ENCODE results near the gene FKBP3. TPM values are rescaled to one million over a fixed set of nuclear protein-coding genes. Genes with fewer than 3 reads are reported as not detected.

Gene FKBP3
- total RNA-seq, 1 donor from 2014 or later: 14.0 TPM

DNA sequence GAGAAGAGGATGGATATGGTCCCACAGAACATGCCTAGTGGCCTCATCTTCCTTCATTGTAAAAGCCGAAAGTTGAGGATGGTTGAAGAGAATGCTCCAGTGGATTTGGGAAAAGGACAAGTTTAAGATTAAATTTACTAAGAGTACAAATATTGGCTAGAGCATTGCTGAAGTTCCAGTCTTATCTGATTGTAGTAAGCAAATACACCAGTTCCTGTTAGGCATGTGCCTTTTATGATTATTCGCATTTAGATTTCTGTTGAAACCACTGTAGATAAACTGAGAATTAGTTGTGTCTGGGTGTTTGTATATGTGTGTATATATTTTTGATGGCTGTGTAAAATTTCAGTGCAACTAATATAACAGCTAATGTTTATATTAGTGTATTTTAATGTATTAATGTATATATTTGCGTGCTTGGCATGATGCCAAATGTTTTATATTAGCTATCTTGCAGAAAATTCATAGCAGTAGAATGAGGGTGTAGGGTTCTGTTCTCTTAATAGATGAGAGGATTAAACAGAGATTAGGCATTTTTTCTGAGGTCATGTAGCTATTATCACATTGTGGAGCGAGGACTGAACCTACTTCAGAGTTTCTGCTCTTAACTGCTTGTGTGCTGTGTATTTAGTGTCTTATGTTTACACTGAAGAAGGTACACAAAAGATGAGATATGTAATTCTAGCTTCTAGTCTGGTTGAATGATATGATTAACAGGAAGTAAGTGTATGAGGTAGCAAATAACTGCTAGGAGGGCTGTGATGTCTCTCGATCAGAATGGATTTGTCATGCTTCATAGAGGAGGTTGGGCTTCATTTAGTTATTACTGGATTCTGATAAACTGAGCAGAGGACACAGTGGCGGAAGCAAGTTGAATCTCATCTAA lies 21.1 kb downstream of the FKBP3 start:
- TF ChIP-seq, protein P1, sequence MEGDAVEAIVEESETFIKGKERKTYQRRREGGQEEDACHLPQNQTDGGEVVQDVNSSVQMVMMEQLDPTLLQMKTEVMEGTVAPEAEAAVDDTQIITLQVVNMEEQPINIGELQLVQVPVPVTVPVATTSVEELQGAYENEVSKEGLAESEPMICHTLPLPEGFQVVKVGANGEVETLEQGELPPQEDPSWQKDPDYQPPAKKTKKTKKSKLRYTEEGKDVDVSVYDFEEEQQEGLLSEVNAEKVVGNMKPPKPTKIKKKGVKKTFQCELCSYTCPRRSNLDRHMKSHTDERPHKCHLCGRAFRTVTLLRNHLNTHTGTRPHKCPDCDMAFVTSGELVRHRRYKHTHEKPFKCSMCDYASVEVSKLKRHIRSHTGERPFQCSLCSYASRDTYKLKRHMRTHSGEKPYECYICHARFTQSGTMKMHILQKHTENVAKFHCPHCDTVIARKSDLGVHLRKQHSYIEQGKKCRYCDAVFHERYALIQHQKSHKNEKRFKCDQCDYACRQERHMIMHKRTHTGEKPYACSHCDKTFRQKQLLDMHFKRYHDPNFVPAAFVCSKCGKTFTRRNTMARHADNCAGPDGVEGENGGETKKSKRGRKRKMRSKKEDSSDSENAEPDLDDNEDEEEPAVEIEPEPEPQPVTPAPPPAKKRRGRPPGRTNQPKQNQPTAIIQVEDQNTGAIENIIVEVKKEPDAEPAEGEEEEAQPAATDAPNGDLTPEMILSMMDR (IDR thresholded peaks at IDR 0.05; ENCODE audit: insufficient read depth, low read length, severe bottlenecking): no peak
- DNase-seq (ENCODE audit: low read depth) (peak; percentile 77), FAIRE-seq (no peak)
- peaks cover 7% of the 10 kb centered on the region for H3K36me3 ChIP-seq (ENCODE audit: control insufficient read depth, insufficient read depth, low read length)
- H3K27me3 ChIP-seq (ENCODE audit: control insufficient read depth, insufficient read depth, low read length): no peaks in the 10 kb centered on the region
- no peak overlapping the region for H3K4me3 ChIP-seq (ENCODE audit: low read depth, low read length)

- TF ChIP-seq, protein P1 (IDR thresholded peaks at IDR 0.05; ENCODE audit: insufficient read depth, low read length, severe bottlenecking): no peak
- FAIRE-seq (no peak), DNase-seq (ENCODE audit: low read depth) (no peak)
- Histone ChIP-seq H3K27me3 (ENCODE audit: control insufficient read depth, insufficient read depth, low read length) (no peaks in the 10 kb centered on the region), H3K36me3 (ENCODE audit: control insufficient read depth, insufficient read depth, low read length) (peaks cover 5% of the 10 kb centered on the region), H3K4me3 (ENCODE audit: low read depth, low read length) (no peak overlapping the region)
These were observed 29.7 kb downstream of the FKBP3 start for GRCh38 chr14:45104561-45104960.

DNA sequence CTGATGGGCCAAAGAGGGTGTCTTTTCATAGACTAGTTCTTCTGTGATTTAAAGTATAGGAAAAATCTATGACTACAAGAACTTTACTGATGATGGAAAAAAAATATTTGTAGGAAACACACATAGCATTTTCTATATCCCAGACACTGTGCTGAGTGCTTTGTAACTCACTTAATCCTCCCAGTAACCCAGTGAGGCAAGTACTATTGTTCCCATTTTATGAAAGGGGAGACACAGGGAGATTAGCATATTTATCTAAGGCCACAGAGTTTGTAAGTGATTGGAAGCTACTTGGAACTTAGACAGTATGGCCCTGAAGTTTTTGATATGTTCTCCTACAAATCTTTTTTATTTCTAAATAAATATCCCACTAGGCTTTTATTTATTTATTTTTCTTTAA lies 30.5 kb downstream of the FKBP3 start:
- TF ChIP-seq, protein P1 (IDR thresholded peaks at IDR 0.05; ENCODE audit: insufficient read depth, low read length, severe bottlenecking): no peak
- Histone ChIP-seq H3K36me3 (ENCODE audit: control insufficient read depth, insufficient read depth, low read length) (peaks cover 5% of the 10 kb centered on the region), H3K4me3 (ENCODE audit: low read depth, low read length) (no peak overlapping the region), H3K27me3 (ENCODE audit: control insufficient read depth, insufficient read depth, low read length) (no peaks in the 10 kb centered on the region)
- DNase-seq (ENCODE audit: low read depth): no peak
- no peak for FAIRE-seq

DNA sequence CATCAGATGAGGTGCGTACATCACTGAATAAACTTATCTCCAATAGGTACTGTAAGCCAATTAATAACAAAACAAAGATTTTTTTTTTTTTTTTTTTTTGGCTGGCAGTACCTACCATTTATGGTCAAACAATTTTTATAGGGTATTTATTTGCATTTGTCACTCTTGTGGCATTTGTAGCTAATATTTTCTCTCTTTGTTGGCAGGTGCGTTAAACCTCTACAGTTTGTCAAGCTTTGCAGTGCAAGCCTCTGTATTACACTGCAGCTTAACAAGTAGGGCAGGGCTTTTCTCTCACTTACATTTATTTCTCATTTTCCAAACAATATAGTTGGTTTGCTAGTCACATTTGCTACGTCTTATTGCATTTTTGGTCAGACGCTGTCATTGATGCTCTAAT lies 38.1 kb downstream of the FKBP3 start:
- H3K27me3 ChIP-seq (ENCODE audit: control insufficient read depth, insufficient read depth, low read length): no peaks in the 10 kb centered on the region
- peaks cover 7% of the 10 kb centered on the region for H3K36me3 ChIP-seq (ENCODE audit: control insufficient read depth, insufficient read depth, low read length)
- TF ChIP-seq, protein P1 (IDR thresholded peaks at IDR 0.05; ENCODE audit: insufficient read depth, low read length, severe bottlenecking): no peak
- H3K4me3 ChIP-seq (ENCODE audit: low read depth, low read length): no peak overlapping the region
- no peak for DNase-seq (ENCODE audit: low read depth)
- FAIRE-seq: no peak

GRCh38 chr14:45095143-45095542 lies 39.1 kb downstream of the FKBP3 start:
- TF ChIP-seq, protein P1 (IDR thresholded peaks at IDR 0.05; ENCODE audit: insufficient read depth, low read length, severe bottlenecking): no peak
- peaks cover 7% of the 10 kb centered on the region for H3K36me3 ChIP-seq (ENCODE audit: control insufficient read depth, insufficient read depth, low read length)
- no peak for FAIRE-seq

More at GRCh38 chr14:45095143-45095542, 39.1 kb downstream of the FKBP3 start:
- no peak for DNase-seq (ENCODE audit: low read depth)
- H3K27me3 ChIP-seq (ENCODE audit: control insufficient read depth, insufficient read depth, low read length): no peaks in the 10 kb centered on the region
- H3K4me3 ChIP-seq (ENCODE audit: low read depth, low read length): no peak overlapping the region

All from bronchial epithelial cell (primary cell).